ENCODE measurements around the gene ACVR1B.
A peak's percentile ranks its signal among the peaks of the same experiment; 100 is the strongest.

The ACVR1B gene

GRCh38 chr12:52004042-52004648, 52.6 kb downstream of the ACVR1B start:
- peak; percentile 71 for DNase-seq (ENCODE audit: low spot score)

- no peak for DNase-seq (ENCODE audit: low spot score)
These were observed 53.9 kb downstream of the ACVR1B start for GRCh38 chr12:52005218-52005902.

GRCh38 chr12:52005903-52006703, 54.6 kb downstream of the ACVR1B start:
- DNase-seq (ENCODE audit: low spot score): no peak

- no peak for DNase-seq (ENCODE audit: low spot score)
These were observed 55.2 kb downstream of the ACVR1B start, which contains the start of gene TAMALIN for GRCh38 chr12:52006726-52007157. Gene TAMALIN (plus strand): TSS chr12:52006946. CDS start chr12:52007020, 74 bp downstream.

GRCh38 chr12:52007158-52007921, 55.8 kb downstream of the ACVR1B start:
- no peak for DNase-seq (ENCODE audit: low spot score)

DNA sequence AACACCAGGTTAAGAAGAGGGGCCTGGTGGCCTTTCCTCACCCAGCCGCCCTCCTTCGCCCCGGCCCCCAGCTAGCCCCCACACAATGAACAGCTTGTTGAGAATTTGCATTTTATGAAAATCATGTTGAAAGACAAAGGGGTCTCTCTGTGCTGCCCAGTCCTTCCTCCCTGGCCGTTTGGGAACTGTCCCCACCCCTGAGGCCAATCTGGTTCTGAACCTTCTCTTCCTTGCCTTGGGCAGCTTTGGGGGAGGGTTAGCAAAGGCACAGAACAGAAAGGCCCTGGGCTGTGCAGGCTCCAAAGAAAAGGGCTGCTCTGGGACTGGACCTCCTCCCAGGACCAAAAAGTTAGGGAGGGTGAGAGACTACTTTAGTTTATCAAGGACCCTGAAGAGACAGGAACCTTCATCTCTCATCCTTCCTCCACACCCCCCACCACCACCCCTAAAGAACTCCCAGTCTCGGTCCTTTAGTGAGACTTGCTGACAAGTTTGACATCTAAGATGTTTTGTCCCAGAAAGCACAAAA, 56.5 kb downstream of the ACVR1B start:
- no peak for DNase-seq (ENCODE audit: low spot score)

DNA sequence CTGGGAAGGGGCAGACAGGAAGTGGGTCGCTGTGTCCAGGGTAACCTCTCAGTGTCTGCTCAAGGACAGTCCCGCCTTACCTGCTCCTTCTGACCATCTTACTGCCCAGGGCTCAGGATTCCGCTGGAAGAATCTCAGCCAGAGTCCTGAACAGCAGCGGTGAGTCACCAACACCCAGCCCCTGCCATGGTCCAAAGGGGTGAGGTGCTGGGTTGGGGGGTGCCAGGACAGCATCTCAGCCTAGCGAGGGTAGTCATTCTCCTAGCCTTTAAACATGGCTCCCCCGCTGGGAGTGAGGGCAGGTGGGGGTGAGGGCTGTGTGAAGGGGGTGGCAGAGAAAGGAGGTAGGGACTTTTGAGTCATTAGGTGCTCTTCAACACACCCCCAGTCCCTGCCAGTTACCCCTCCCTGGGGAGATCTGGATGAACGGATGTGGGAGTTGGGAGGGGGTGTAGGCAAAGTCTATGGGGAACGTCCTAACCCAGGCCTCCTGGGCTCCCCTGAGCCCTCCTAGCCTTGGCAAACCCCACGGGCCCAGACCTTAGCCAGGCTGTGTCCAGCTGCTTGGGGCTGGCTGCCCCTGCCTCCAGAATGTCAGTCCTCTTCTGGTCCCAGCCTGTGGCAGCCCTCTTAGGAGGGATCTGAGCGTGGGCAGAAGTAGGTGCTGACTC, 57.7 kb downstream of the ACVR1B start:
- no peak for DNase-seq (ENCODE audit: low spot score)

GRCh38 chr12:52010152-52010622, 58.7 kb downstream of the ACVR1B start:
- DNase-seq (ENCODE audit: low spot score): peak; percentile 75

DNA sequence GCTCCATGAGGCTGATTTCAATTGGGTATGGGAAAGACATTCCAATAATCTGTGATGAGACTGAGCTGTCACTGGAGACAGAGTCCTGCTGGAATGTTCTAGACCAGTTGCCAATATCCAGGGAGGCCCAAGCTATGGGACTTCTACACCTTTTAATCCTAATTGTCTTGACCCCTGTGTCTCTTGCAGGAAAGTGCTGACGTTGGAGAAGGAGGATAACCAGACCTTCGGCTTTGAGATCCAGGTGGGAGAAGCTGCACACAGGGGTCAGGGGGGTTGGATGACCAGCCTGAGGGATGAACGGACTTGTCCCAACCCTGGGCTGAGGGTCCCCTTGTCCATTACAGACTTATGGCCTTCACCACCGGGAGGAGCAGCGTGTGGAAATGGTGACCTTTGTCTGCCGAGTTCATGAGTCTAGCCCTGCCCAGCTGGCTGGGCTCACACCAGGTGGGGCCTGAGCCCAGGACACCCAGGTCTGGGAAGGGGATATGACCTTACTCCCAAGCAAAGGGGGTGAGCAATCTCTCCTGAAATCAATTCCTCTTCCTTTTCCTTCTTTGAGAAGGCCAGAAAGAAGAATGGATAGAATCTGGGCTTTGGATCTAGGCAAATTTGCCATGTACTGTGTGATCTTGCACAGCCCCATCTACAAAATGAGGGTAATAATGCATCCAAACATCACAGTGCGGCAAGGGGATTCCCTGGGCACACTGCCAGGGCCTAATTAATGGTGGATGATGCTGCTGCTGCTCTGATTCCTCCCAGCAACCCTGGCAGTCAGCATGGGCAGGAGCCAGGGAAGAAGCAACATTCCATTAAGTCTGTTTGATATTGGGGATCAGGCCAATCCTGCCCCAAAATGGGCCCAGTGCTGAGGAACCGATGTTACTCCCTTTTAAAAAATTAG, 59.4 kb downstream of the ACVR1B start:
- no peak for DNase-seq (ENCODE audit: low spot score)

DNA sequence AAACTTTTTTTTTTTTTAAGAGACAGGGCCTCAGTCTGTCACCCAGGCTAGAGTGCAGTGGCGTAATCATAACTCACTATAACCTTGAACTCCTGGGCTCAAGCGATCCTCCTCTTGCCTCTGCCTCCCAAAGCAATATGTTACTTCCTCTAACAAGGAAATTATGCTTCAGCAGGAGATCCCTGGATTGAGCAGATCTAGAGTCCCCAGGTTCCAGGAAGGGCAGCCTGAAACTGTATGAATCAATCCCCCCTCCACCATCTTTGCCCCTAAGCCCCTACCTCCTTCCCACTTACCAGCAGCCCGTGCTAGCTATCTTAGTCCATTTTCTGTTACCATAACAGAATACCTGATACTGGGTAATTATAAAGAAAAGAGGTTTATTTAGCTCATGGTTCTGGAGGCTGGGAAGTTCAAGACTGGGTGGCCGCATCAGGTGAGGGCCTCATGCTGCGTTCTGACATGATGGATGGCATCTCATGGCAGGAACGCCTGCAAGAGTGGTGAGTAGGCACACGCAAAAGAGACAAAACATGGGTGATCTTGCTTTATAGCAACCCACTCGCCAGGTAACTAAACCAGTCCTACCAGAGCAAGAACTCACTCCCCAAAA, 60.2 kb downstream of the ACVR1B start:
- no peak for DNase-seq (ENCODE audit: low spot score)

DNA sequence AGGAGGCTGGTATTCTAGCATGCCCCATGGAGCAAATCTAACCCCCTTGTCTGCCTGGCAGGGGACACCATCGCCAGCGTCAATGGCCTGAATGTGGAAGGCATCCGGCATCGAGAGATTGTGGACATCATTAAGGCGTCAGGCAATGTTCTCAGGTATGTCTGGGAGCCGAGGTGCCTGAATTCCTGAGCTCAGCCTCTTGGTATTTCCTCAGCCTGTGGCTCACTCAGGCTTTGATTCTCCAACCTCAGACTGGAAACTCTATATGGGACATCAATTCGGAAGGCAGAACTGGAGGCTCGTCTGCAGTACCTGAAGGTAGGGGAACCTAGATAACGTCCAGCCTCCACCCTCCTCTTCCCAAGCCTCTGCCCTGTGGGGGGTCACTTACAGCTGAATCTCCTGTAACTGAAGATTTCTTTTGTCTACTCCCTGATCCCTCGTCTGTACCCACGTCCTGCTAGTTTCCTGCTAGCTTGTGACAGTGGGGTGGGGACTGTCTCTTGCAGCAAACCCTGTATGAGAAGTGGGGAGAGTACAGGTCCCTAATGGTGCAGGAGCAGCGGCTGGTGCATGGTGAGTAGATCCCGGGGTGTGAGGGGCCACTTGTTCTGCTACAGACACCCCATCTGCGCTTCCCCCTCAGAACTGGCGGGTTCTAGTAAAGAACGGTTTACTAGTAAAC, 62.3 kb downstream of the ACVR1B start:
- no peak for DNase-seq (ENCODE audit: low spot score)

- DNase-seq (ENCODE audit: low spot score): no peak
These were observed 63.4 kb downstream of the ACVR1B start for GRCh38 chr12:52014567-52015530.

- DNase-seq (ENCODE audit: low spot score): no peak
These were observed 64.1 kb downstream of the ACVR1B start for GRCh38 chr12:52015532-52016041.

- no peak for DNase-seq (ENCODE audit: low spot score)
These were observed 67.1 kb downstream of the ACVR1B start for GRCh38 chr12:52018433-52019112.

DNA sequence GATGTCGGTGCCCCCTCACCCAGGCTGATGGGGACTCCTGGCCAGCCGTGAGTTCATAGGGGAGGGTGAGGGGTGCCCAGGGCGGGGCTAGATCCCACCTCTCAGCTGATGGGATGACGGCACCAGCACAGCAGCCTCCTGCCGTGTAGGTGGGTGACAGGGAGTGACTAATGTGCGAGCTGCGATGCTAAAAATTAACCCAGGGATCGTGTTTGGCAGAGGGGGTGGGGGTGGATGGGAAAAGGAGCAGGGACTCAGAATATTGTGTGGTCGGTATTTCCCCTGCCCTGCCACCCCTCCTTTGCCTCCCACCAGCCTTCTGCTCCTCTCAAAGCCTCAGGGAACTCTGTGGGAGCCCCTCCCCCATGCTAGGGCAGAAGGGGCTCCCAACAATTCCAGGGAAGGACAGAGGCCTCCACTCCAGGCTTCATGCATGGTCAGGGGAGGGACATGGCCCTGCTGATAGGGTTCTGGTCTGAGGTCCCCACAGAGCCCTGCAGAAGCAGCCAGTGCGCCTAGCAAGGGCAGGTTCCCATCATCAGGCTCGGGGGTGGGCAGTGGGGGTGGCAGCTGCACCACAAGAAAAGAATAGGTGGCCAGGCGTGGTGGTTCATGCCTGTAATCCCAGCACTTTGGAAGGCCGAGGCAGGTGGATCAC, 67.7 kb downstream of the ACVR1B start:
- no peak for DNase-seq (ENCODE audit: low spot score)

GRCh38 chr12:52020539-52021336, 69.2 kb downstream of the ACVR1B start:
- peak; percentile 68 for DNase-seq (ENCODE audit: low spot score)
